H9 (cell line): ENCODE results near the gene RGL1. TPM values are rescaled to one million over a fixed set of nuclear protein-coding genes. Genes with fewer than 3 reads are reported as not detected.

Experiments
- DNase-seq: peaks from one replicate; pipeline ENCODE4 v3.0.0-alpha.2; 2017
- H2AFZ ChIP-seq: one replicate; pipeline ENCODE4 v1.6.1; 2013; ENCODE audit warnings: mild to moderate bottlenecking, low read length, control low read depth, moderate library complexity
- H2AK5ac ChIP-seq: 2 replicates; pipeline ENCODE4 v1.6.1; 2013; ENCODE audit warnings: low read length, control low read depth, mixed read lengths; ENCODE audit not compliant: insufficient read length
- H2BK120ac ChIP-seq: one replicate; pipeline ENCODE4 v1.6.1; 2013; ENCODE audit warnings: low read depth, mild to moderate bottlenecking, low read length, control low read depth, inconsistent platforms; ENCODE audit not compliant: poor library complexity, severe bottlenecking
- H2BK12ac ChIP-seq: 2 replicates; pipeline ENCODE4 v1.6.1; 2013; ENCODE audit warnings: low read length, control low read depth, mixed read lengths, low read depth; ENCODE audit not compliant: insufficient read length
- H2BK15ac ChIP-seq: 2 replicates; pipeline ENCODE4 v1.6.1; 2013; ENCODE audit warnings: low read depth, low read length, control low read depth
- H2BK20ac ChIP-seq: one replicate; pipeline ENCODE4 v1.6.1; 2013; ENCODE audit warnings: low read depth, mild to moderate bottlenecking, low read length, control low read depth, inconsistent platforms; ENCODE audit not compliant: poor library complexity, severe bottlenecking
- H2BK5ac ChIP-seq: 2 replicates; pipeline ENCODE4 v1.6.1; 2013; ENCODE audit warnings: low read length, control low read depth, mixed read lengths; ENCODE audit not compliant: insufficient read length
- H3K14ac ChIP-seq: 2 replicates; pipeline ENCODE4 v1.6.1; 2013; ENCODE audit warnings: low read length, control low read depth; ENCODE audit not compliant: insufficient read depth
- H3K18ac ChIP-seq: 2 replicates; pipeline ENCODE4 v1.6.1; 2013; ENCODE audit warnings: low read depth, mild to moderate bottlenecking, mixed read lengths, low read length, control low read depth; ENCODE audit not compliant: insufficient read length
- H3K23ac ChIP-seq: 2 replicates; pipeline ENCODE4 v1.6.1; 2013; ENCODE audit warnings: low read length, control low read depth, mixed read lengths, low read depth; ENCODE audit not compliant: insufficient read length
- H3K23me2 ChIP-seq: 2 replicates; pipeline ENCODE4 v1.6.1; 2013; ENCODE audit warnings: low read depth, mild to moderate bottlenecking, mixed read lengths, low read length, control low read depth; ENCODE audit not compliant: insufficient read length, poor library complexity, severe bottlenecking
- H3K27ac ChIP-seq: 2 replicates; pipeline ENCODE4 v1.5.1; 2013; ENCODE audit warnings: low read length, control low read depth, mixed read lengths, low read depth; ENCODE audit not compliant: insufficient read length
- H3K27me3 ChIP-seq: 2 replicates; pipeline ENCODE4 v1.6.1; 2013; ENCODE audit warnings: low read length, control low read depth, inconsistent platforms; ENCODE audit not compliant: insufficient read depth
- H3K4ac ChIP-seq: 2 replicates; pipeline ENCODE4 v1.6.1; 2013; ENCODE audit warnings: low read depth, mild to moderate bottlenecking, control low read depth, inconsistent platforms, low read length, moderate library complexity
- H3K4me1 ChIP-seq: 2 replicates; pipeline ENCODE4 v1.6.1; 2013; ENCODE audit warnings: low read length, control low read depth, inconsistent platforms; ENCODE audit not compliant: insufficient read depth
- H3K4me2 ChIP-seq: 2 replicates; pipeline ENCODE4 v1.6.1; 2013; ENCODE audit warnings: low read length, control low read depth, mixed read lengths; ENCODE audit not compliant: insufficient read length, insufficient read depth
- H3K56ac ChIP-seq: 2 replicates; pipeline ENCODE4 v1.6.1; 2013; ENCODE audit warnings: low read depth, mild to moderate bottlenecking, mixed read lengths, low read length, control low read depth; ENCODE audit not compliant: insufficient read length
- H3K79me1 ChIP-seq: 2 replicates; pipeline ENCODE4 v1.6.1; 2013; ENCODE audit warnings: low read depth, mild to moderate bottlenecking, moderate library complexity, low read length, control low read depth, inconsistent platforms; ENCODE audit not compliant: insufficient read depth, poor library complexity, severe bottlenecking
- H3K79me2 ChIP-seq: 2 replicates; pipeline ENCODE4 v1.6.1; 2013; ENCODE audit warnings: low read length, control low read depth, inconsistent platforms; ENCODE audit not compliant: insufficient read depth
- H3K9ac ChIP-seq: 2 replicates; pipeline ENCODE4 v1.6.1; 2013; ENCODE audit warnings: low read length, control low read depth, mixed read lengths; ENCODE audit not compliant: insufficient read length; ENCODE audit errors: extremely low read depth
- H3K9me3 ChIP-seq: one replicate; pipeline ENCODE4 v1.6.1; 2013; ENCODE audit warnings: low read depth, low read length, inconsistent platforms; ENCODE audit not compliant: control insufficient read depth
- H3T11ph ChIP-seq: one replicate; pipeline ENCODE4 v1.6.1; 2013; ENCODE audit warnings: mild to moderate bottlenecking, low read length, control low read depth, inconsistent platforms
- H4K20me1 ChIP-seq: one replicate; pipeline ENCODE4 v1.6.1; 2013; ENCODE audit not compliant: control insufficient read depth, insufficient read length, insufficient read depth
- H4K5ac ChIP-seq: 2 replicates; pipeline ENCODE4 v1.6.1; 2013; ENCODE audit warnings: low read depth, mild to moderate bottlenecking, mixed read lengths, low read length, control low read depth; ENCODE audit not compliant: insufficient read length
- H4K8ac ChIP-seq: replicated peaks from 2 replicates; pipeline ENCODE4 v1.6.1; 2013; ENCODE audit warnings: low read length, control low read depth, mixed read lengths, low read depth; ENCODE audit not compliant: insufficient read length
- H4K91ac ChIP-seq: 2 replicates; pipeline ENCODE4 v1.6.1; 2013; ENCODE audit warnings: low read depth, mild to moderate bottlenecking, moderate library complexity, mixed read lengths, low read length, control low read depth; ENCODE audit not compliant: insufficient read length
- H3K27ac Mint-ChIP-seq, 3 experiments: 2 replicates in 2 of 3; 3 replicates in 1 of 3; pipeline ENCODE4 v1.8.0; 2020 to 2021; ENCODE audit warnings: mixed read lengths in 3 of 3, mild to moderate bottlenecking in 1 of 3, moderate library complexity in 1 of 3
- H3K27me3 Mint-ChIP-seq: 2 replicates; pipeline ENCODE4 v1.8.0; 2021; ENCODE audit warnings: low read depth, mild to moderate bottlenecking, moderate library complexity, mixed read lengths
- H3K36me3 Mint-ChIP-seq, 3 experiments: 2 replicates in 2 of 3; 3 replicates in 1 of 3; pipeline ENCODE4 v1.8.0; 2020 to 2021; ENCODE audit warnings: low read depth in 3 of 3, mixed read lengths in 3 of 3; ENCODE audit not compliant: insufficient read depth in 1 of 3
- H3K4me1 Mint-ChIP-seq, 2 experiments: 2 replicates each; pipeline ENCODE4 v1.8.0; 2020; ENCODE audit warnings: mixed read lengths in 2 of 2
- H3K4me3 Mint-ChIP-seq, 2 experiments: 2 replicates in 1 of 2; 3 replicates in 1 of 2; pipeline ENCODE4 v1.8.0; 2020 to 2021; ENCODE audit warnings: mild to moderate bottlenecking in 2 of 2, mixed read lengths in 2 of 2, moderate library complexity in 1 of 2
- H3K9me3 Mint-ChIP-seq, 2 experiments: 2 replicates in 1 of 2; 3 replicates in 1 of 2; pipeline ENCODE4 v1.8.0; 2020; ENCODE audit warnings: mild to moderate bottlenecking in 2 of 2, mixed read lengths in 2 of 2, moderate library complexity in 1 of 2
- WGBS: extraction: QIAGEN DNeasy Blood & Tissue Kit; methylation state at CpG from one replicate; pipeline ENCODE4 v1.1.7; 2013; ENCODE audit warnings: missing lambda C conversion rate, low lambda C conversion rate, mixed read lengths; ENCODE audit not compliant: insufficient read length; ENCODE audit errors: extremely low coverage; 5-methylcytosine and 5-hydroxymethylcytosine counted together
- total RNA-seq: library from RNA; stranded (reverse); gene quantifications from 2 replicates; pipeline ENCODE4 v1.2.1, GENCODE V29; 2021
- TF ChIP-seq, protein P1 (sequence below): fragments of 200-600 bp; sonication (generic); conservative IDR thresholded peaks from 3 replicates; pipeline ENCODE4 v1.8.0; 2021; ENCODE audit warnings: antibody characterized with exemption, mild to moderate bottlenecking

The RGL1 gene
- total RNA-seq, 1 experiment from 2014 or later = 1.4 TPM

DNA sequence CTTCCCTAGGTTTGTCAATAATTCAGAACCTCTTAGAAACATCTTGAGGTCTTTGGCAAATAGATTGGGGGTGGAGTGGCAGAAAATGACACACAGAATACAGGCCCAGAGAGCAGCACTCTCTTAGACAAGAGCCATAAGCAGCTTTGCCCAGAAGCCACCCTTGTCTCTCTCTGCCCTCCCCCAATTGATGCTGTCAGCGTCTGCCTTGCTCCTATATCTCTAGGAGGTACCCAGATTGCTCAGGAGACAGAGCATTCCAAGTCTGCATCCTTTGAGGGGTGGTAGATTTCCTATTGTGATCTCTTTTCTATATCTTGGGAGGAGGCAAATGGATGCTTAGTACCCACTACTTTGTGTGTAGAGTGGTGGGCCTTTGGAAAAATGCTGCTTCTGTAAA is 1.8 kb downstream of the RGL1 start:
- no peak overlapping the region for H3K4me2 ChIP-seq

More for the DNA sequence above, 1.8 kb downstream of the RGL1 start:
- WGBS = no CpG with 5 or more reads among the region's 1 CpG
- Mint-ChIP-seq H3K36me3 (no peaks in the 10 kb centered on the region), H3K9me3 (peaks cover 3% of the 10 kb centered on the region in 2 experiments; a peak in 3 of 5 replicates), H3K27ac (no peak overlapping the region), H3K27me3 (peaks cover 29% of the 10 kb centered on the region), H3K4me1 (peaks cover 19 to 20% of the 10 kb centered on the region in 2 experiments), H3K4me3 (peak overlapping the region in 1 of 2 experiments; percentile 63; a peak in 2 of 5 replicates)
- H2BK5ac ChIP-seq = no peak overlapping the region
- no peak overlapping the region for H2BK12ac ChIP-seq
- no peak overlapping the region for H3K14ac ChIP-seq
- no peaks in the 10 kb centered on the region for H3K79me1 ChIP-seq
- peaks cover 15% of the 10 kb centered on the region for H3K4me1 ChIP-seq
- H2AK5ac ChIP-seq = no peak overlapping the region
- no peak overlapping the region for H2BK15ac ChIP-seq
- TF ChIP-seq, protein P1, sequence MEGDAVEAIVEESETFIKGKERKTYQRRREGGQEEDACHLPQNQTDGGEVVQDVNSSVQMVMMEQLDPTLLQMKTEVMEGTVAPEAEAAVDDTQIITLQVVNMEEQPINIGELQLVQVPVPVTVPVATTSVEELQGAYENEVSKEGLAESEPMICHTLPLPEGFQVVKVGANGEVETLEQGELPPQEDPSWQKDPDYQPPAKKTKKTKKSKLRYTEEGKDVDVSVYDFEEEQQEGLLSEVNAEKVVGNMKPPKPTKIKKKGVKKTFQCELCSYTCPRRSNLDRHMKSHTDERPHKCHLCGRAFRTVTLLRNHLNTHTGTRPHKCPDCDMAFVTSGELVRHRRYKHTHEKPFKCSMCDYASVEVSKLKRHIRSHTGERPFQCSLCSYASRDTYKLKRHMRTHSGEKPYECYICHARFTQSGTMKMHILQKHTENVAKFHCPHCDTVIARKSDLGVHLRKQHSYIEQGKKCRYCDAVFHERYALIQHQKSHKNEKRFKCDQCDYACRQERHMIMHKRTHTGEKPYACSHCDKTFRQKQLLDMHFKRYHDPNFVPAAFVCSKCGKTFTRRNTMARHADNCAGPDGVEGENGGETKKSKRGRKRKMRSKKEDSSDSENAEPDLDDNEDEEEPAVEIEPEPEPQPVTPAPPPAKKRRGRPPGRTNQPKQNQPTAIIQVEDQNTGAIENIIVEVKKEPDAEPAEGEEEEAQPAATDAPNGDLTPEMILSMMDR = no peak
- H4K91ac ChIP-seq = no peak overlapping the region
- H3K18ac ChIP-seq = no peak overlapping the region
- no peak overlapping the region for H4K5ac ChIP-seq
- H3K79me2 ChIP-seq = no peaks in the 10 kb centered on the region
- no peak overlapping the region for H3T11ph ChIP-seq
- H3K23me2 ChIP-seq = peaks cover 11% of the 10 kb centered on the region
- H3K56ac ChIP-seq = no peak overlapping the region
- H3K4ac ChIP-seq = no peak overlapping the region
- no peak overlapping the region for H3K9ac ChIP-seq
- H3K9me3 ChIP-seq = no peaks in the 10 kb centered on the region
- no peaks in the 10 kb centered on the region; the same call in 1 of the 2 replicates for H3K27me3 ChIP-seq
- no peak overlapping the region for H3K23ac ChIP-seq
- no peak overlapping the region for H2AFZ ChIP-seq
- no peak overlapping the region for H2BK120ac ChIP-seq
- H4K20me1 ChIP-seq = no peaks in the 10 kb centered on the region
- DNase-seq = no peak
- no peak overlapping the region for H4K8ac ChIP-seq
- H2BK20ac ChIP-seq = no peak overlapping the region
- no peak overlapping the region for H3K27ac ChIP-seq
